ENCODE data around the gene CACNA2D2. TPM values are rescaled to one million over a fixed set of nuclear protein-coding genes. Genes with fewer than 3 reads are reported as not detected.

CACNA2D2 gene
- total RNA-seq, 3 donors from 2014 or later: 0.35 to 0.90 (median 0.58) TPM

- no peak overlapping the region for H3K4me3 Mint-ChIP-seq
- no peaks in the 10 kb centered on the region for H3K36me3 Mint-ChIP-seq (ENCODE audit: insufficient read depth)
- H3K27me3 Mint-ChIP-seq (ENCODE audit: low read depth): no peaks in the 10 kb centered on the region
- ATAC-seq (no peak), DNase-seq (no peak)
- H3K9me3 Mint-ChIP-seq: no peaks in the 10 kb centered on the region
- H3K4me1 Mint-ChIP-seq (ENCODE audit: low read depth): peaks cover 2% of the 10 kb centered on the region
These were observed 79.9 kb downstream of the CACNA2D2 start for GRCh38 chr3:50423543-50423942.

- no peaks in the 10 kb centered on the region for H3K9me3 Mint-ChIP-seq
- no peak overlapping the region for H3K4me3 Mint-ChIP-seq
- no peaks in the 10 kb centered on the region for H3K27me3 Mint-ChIP-seq (ENCODE audit: low read depth)
- DNase-seq (no peak), ATAC-seq (no peak)
- H3K4me1 Mint-ChIP-seq (ENCODE audit: low read depth): no peaks in the 10 kb centered on the region
- no peaks in the 10 kb centered on the region for H3K36me3 Mint-ChIP-seq (ENCODE audit: insufficient read depth)
These were observed 81.3 kb downstream of the CACNA2D2 start for GRCh38 chr3:50422153-50422552.

GRCh38 chr3:50419595-50420370, 83.7 kb downstream of the CACNA2D2 start:
- Mint-ChIP-seq H3K9me3 (no peaks in the 10 kb centered on the region), H3K36me3 (ENCODE audit: insufficient read depth) (no peaks in the 10 kb centered on the region), H3K27me3 (ENCODE audit: low read depth) (no peaks in the 10 kb centered on the region), H3K4me3 (no peak overlapping the region), H3K4me1 (ENCODE audit: low read depth) (peaks cover 8% of the 10 kb centered on the region)
- ATAC-seq (no peak), DNase-seq (no peak)

DNA sequence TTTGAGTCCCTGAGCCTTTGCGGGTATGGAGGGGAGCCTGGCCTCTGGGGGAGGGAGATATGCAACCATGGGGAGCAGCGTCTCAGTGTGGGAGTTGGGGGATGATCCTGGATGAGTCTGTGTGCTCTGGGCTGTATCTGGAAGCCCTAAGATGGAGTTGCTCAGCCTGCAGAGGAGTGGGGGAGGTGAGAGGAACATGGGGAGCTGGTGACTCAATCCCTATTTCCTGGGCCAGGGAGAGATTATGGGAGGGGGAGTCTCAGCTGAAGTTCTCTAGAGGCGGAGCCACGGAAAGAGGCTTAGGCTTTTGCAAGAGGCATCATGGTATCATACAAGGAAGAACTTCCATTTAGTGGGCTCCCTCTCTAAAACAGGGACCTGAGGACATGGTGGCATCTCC, 84.6 kb downstream of the CACNA2D2 start:
- ATAC-seq: no peak
- peaks cover 8% of the 10 kb centered on the region for H3K4me1 Mint-ChIP-seq (ENCODE audit: low read depth)
- no peaks in the 10 kb centered on the region for H3K27me3 Mint-ChIP-seq (ENCODE audit: low read depth)
- no peak for DNase-seq
- no peak overlapping the region for H3K4me3 Mint-ChIP-seq
- H3K36me3 Mint-ChIP-seq (ENCODE audit: insufficient read depth): no peaks in the 10 kb centered on the region
- H3K9me3 Mint-ChIP-seq: no peaks in the 10 kb centered on the region

DNA sequence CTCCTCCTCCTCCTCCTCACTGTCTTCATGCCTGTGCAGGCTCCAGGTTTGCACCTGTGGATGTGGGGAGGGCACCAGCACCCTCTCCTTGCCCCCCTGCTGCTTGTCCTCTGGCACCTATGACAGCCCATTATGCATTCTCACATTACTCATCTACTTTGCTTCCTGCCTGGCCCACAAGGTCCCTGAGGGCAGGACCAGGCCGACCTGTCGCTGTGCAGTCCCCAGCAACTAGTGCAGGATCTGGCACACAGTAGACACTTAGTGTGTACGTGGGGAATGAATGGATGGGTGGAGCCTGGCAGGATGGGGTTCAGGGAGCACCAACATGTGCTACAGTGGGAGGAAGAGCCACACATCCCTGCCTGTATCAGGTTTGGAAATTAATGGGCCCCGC, 85.8 kb downstream of the CACNA2D2 start:
- no peaks in the 10 kb centered on the region for H3K27me3 Mint-ChIP-seq (ENCODE audit: low read depth)
- no peak for ATAC-seq

DNA sequence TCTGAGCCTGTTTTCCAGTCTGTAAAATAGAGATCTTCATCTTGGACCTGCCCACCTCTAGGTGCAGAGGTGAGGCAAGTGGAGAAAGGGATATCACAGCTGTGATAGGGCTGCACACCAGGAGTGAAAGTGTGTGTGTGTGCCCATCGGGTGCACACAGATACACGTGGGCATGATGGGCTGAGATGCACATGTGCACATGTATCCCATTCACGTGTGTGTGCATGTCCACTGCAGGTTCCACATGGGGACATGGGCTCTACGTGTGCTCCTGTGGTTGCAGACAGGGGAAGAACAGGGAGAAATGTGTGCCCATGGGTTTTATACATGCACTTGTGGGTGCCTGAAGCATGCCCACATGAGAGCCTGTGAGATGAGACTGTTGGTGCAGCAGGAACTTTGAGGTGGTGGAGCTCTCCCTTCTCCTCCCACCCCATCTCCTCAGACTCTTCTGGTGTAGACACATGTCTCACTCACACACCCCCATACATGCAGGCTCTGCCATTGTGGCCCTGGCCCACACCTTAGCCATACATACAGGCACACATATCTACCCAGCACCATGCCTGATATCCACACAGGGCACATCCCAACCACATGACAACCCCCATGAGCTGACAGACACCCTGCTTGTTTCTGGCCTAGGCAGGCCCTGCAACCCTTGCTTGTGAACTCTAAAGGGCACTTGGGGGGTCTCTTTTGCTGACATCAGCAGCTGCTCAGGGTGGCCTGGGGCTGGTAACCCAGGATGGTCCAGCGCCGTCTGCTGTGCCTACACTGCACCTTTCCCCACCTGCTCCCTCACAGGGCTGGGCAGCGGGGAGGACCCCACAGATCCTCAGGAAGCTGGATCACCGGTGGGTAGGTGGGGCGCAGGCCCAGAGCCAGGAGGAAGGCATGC, 86.4 kb downstream of the CACNA2D2 start:
- Mint-ChIP-seq H3K9me3 (no peaks in the 10 kb centered on the region), H3K4me1 (ENCODE audit: low read depth) (peaks cover 8% of the 10 kb centered on the region), H3K27me3 (ENCODE audit: low read depth) (no peaks in the 10 kb centered on the region), H3K4me3 (no peak overlapping the region), H3K36me3 (ENCODE audit: insufficient read depth) (no peaks in the 10 kb centered on the region)
- ATAC-seq (no peak), DNase-seq (no peak)

More for the DNA sequence above, 85.8 kb downstream of the CACNA2D2 start:
- DNase-seq: no peak
- Mint-ChIP-seq H3K9me3 (no peaks in the 10 kb centered on the region), H3K36me3 (ENCODE audit: insufficient read depth) (no peaks in the 10 kb centered on the region), H3K4me1 (ENCODE audit: low read depth) (peaks cover 8% of the 10 kb centered on the region), H3K4me3 (no peak overlapping the region)

GRCh38 chr3:50415816-50416215, 87.6 kb downstream of the CACNA2D2 start:
- H3K36me3 Mint-ChIP-seq (ENCODE audit: insufficient read depth): no peaks in the 10 kb centered on the region
- no peak for ATAC-seq
- H3K9me3 Mint-ChIP-seq: no peaks in the 10 kb centered on the region
- peaks cover 8% of the 10 kb centered on the region for H3K4me1 Mint-ChIP-seq (ENCODE audit: low read depth)
- no peak for DNase-seq
- no peaks in the 10 kb centered on the region for H3K27me3 Mint-ChIP-seq (ENCODE audit: low read depth)
- no peak overlapping the region for H3K4me3 Mint-ChIP-seq

DNA sequence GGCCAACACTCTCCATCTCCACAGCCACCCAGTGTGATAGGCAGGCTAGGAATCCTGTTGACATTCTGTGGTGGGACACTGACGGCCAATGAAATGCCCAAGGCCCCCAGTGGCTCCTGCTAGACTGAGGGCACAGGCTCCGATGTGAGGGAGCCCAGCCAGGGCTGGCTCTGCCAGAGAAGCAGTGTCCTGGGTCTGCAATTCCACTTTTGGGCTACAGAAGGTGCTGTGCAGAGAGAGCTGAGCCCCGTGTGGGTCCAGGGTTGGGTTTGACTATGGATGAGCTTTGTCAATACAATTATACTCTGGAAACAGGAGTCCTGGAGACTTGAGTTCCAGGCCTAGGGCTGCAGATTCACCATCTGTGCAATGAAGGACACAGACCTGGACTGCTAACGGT, 88.4 kb downstream of the CACNA2D2 start:
- DNase-seq: no peak
- no peaks in the 10 kb centered on the region for H3K27me3 Mint-ChIP-seq (ENCODE audit: low read depth)
- peaks cover 8% of the 10 kb centered on the region for H3K4me1 Mint-ChIP-seq (ENCODE audit: low read depth)
- H3K36me3 Mint-ChIP-seq (ENCODE audit: insufficient read depth): no peaks in the 10 kb centered on the region
- H3K4me3 Mint-ChIP-seq: no peak overlapping the region
- no peak for ATAC-seq
- H3K9me3 Mint-ChIP-seq: no peaks in the 10 kb centered on the region

DNA sequence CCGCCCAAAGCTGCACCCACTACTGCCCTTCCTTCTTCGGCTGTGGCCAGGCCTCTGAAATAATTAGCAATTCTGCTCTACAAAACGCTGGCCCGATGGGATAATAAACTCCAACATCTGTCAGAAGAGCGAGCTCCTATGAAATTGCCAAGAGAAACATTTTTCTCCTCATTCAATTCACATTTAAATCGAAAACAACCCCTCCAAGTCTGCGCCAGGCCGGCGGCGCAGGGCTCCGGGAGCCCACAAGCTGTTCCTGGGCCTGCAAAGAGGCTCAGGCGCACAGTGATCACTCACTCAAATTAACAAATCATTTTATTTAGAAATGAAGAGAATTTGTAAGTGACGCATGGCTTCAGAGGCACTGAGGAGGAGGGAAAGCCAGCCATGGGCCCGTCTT, 88.8 kb downstream of the CACNA2D2 start:
- no peaks in the 10 kb centered on the region for H3K36me3 Mint-ChIP-seq (ENCODE audit: insufficient read depth)
- H3K4me3 Mint-ChIP-seq: no peak overlapping the region
- no peaks in the 10 kb centered on the region for H3K9me3 Mint-ChIP-seq
- DNase-seq (no peak), ATAC-seq (no peak)
- H3K27me3 Mint-ChIP-seq (ENCODE audit: low read depth): no peaks in the 10 kb centered on the region
- H3K4me1 Mint-ChIP-seq (ENCODE audit: low read depth): peaks cover 8% of the 10 kb centered on the region

GRCh38 chr3:50412231-50412754, 91.1 kb downstream of the CACNA2D2 start:
- Mint-ChIP-seq H3K9me3 (no peaks in the 10 kb centered on the region), H3K4me1 (ENCODE audit: low read depth) (peaks cover 8% of the 10 kb centered on the region), H3K36me3 (ENCODE audit: insufficient read depth) (no peaks in the 10 kb centered on the region), H3K27me3 (ENCODE audit: low read depth) (peaks cover 3% of the 10 kb centered on the region), H3K4me3 (no peak overlapping the region)
- DNase-seq (no peak), ATAC-seq (no peak)

DNA sequence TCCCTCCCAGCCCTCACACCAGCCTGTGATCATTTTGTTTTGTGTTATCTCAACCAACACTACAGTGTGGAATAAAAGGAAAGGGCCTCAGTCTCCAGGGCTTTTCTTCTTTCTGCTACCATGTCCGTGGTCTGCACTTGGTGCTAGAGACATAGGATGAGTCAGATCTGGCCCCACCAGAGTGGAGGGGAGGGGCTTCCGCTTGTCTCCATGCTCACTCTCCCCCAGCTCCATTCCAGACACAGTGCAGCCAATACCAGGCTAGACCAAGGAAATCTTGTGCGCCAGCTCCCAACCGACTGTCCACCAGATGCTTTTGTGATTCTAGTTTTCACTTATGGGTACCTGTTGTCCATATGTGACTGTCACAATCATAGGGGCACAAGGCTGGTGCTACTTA, 92.2 kb downstream of the CACNA2D2 start:
- ATAC-seq: no peak
- Mint-ChIP-seq H3K4me3 (no peak overlapping the region), H3K4me1 (ENCODE audit: low read depth) (peaks cover 5% of the 10 kb centered on the region), H3K27me3 (ENCODE audit: low read depth) (peaks cover 3% of the 10 kb centered on the region), H3K36me3 (ENCODE audit: insufficient read depth) (no peaks in the 10 kb centered on the region), H3K9me3 (no peaks in the 10 kb centered on the region)
- no peak for DNase-seq

DNA sequence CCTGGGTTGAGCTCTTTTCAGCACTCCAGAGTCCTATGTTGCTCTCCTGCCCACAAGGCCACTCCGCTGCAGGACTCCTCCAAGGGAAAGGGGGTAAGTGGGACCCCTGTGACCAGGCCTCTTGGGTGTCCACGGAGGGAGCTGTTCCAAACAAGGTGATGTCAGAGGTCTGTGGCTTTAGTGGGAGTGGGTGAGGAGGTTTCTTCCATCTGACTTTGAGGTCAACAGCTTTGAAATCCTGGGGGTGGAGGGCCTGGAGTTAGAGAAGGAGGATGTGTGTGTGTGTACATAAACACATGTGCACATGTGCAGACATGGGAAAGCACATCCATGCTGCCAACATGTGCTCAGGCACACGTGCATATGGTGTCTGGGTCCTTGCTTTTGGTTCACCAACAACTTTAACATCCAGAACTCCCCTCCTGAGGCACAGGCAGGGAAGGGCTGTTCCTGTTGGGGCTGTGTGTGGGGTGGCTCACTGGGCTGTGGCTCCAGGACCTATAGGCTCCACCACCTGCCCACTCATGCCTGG, 92.8 kb downstream of the CACNA2D2 start:
- Mint-ChIP-seq H3K9me3 (no peaks in the 10 kb centered on the region), H3K4me1 (ENCODE audit: low read depth) (peaks cover under 1% of the 10 kb centered on the region), H3K4me3 (no peak overlapping the region), H3K27me3 (ENCODE audit: low read depth) (peaks cover 3% of the 10 kb centered on the region), H3K36me3 (ENCODE audit: insufficient read depth) (no peaks in the 10 kb centered on the region)
- no peak for DNase-seq
- ATAC-seq: no peak

DNA sequence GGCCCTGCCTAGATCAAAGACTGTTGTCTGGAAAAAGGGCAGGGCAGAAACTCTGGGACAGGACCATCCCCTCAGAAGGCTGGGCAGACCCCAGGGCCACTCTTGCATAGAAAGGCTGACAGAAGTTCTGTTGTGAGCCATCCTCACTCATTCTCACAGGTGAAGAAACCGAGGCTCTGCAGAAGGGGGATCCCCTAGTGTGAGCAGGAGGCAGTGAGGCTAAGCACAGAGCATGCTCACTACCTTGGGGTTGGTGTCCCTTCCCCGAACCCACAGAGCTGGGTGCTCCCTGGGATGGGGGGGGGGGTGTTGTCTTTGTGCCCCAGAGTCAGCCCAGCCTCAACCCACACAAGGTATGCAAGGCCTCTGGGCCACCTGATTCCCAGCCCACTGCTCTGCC, 93.2 kb downstream of the CACNA2D2 start:
- ATAC-seq (no peak), DNase-seq (no peak)
- Mint-ChIP-seq H3K9me3 (no peaks in the 10 kb centered on the region), H3K27me3 (ENCODE audit: low read depth) (peaks cover 3% of the 10 kb centered on the region), H3K4me1 (ENCODE audit: low read depth) (no peaks in the 10 kb centered on the region), H3K4me3 (no peak overlapping the region), H3K36me3 (ENCODE audit: insufficient read depth) (no peaks in the 10 kb centered on the region)

GRCh38 chr3:50408443-50408944, 94.9 kb downstream of the CACNA2D2 start:
- H3K27me3 Mint-ChIP-seq (ENCODE audit: low read depth): peaks cover 3% of the 10 kb centered on the region
- no peak for DNase-seq
- no peak overlapping the region for H3K4me3 Mint-ChIP-seq
- no peaks in the 10 kb centered on the region for H3K9me3 Mint-ChIP-seq
- ATAC-seq: no peak
- no peaks in the 10 kb centered on the region for H3K36me3 Mint-ChIP-seq (ENCODE audit: insufficient read depth)
- H3K4me1 Mint-ChIP-seq (ENCODE audit: low read depth): no peaks in the 10 kb centered on the region

Data from activated T-cell treated with anti-CD3 and anti-CD28 coated beads, Interleukin-2, amount 50 U/mL, for 4 hours (primary cell).